IMR-90 (cell line): ENCODE data around the gene PTPMT1. TPM values are rescaled to one million over a fixed set of nuclear protein-coding genes. Genes with fewer than 3 reads are reported as not detected.
"Not testable (repeated sequence)": the region's sequence is repeated elsewhere in the genome, so short reads cannot be mapped to it uniquely, and the experiment has no call there.

ENCODE experiments used
- ATAC-seq: fragments of 200-7000 bp; cut with Tn5 transposase; 2 replicates; pipeline ENCODE4 v1.9.1; 2020; ENCODE audit warnings: low read depth, mild to moderate bottlenecking, moderate library complexity
- BruUV-seq: library from RNA; stranded (reverse); fragments of 400-500 nt; replicated peaks from 2 replicates; lab custom pipeline; 2021; lab: Mats Ljungman, UMichigan
- CTCF ChIA-PET: fragments of 300-600 bp; formaldehyde crosslinking; extraction: SDS; loops from one replicate; lab custom pipeline; 2021; ENCODE audit warnings: antibody characterized with exemption; lab: Yijun Ruan, JAX
- POLR2A ChIA-PET: fragments of 300-600 bp; sonication (Branson Sonifier 250); formaldehyde crosslinking; loops from one replicate; lab custom pipeline; 2022; ENCODE audit warnings: antibody characterized with exemption; ENCODE audit not compliant: unreplicated experiment; lab: Charles Lee
- DNase-seq: peaks from one replicate; pipeline ENCODE4 v3.0.0; 2013
- H2AFZ ChIP-seq: replicated peaks from 2 replicates; pipeline ENCODE3; 2013; ENCODE audit warnings: low read length, mild to moderate bottlenecking; ENCODE audit not compliant: poor library complexity
- H2AK5ac ChIP-seq: 2 replicates; pipeline ENCODE4 v1.6.1; 2013; ENCODE audit warnings: low read depth, low read length, inconsistent platforms
- H2AK9ac ChIP-seq: replicated peaks from 2 replicates; pipeline ENCODE3; 2013; ENCODE audit warnings: mild to moderate bottlenecking, low read depth, low read length, moderate library complexity; ENCODE audit not compliant: poor library complexity
- H2BK120ac ChIP-seq: 2 replicates; pipeline ENCODE4 v1.6.1; 2013; ENCODE audit warnings: low read depth, low read length, inconsistent platforms
- H2BK15ac ChIP-seq: 3 replicates; pipeline ENCODE4 v1.6.1; 2013; ENCODE audit warnings: low read depth, low read length, inconsistent platforms
- H2BK20ac ChIP-seq: 2 replicates; pipeline ENCODE4 v1.6.1; 2013; ENCODE audit warnings: low read depth, mild to moderate bottlenecking, inconsistent platforms, low read length, moderate library complexity
- H2BK5ac ChIP-seq: 2 replicates; pipeline ENCODE4 v1.6.1; 2013; ENCODE audit warnings: mild to moderate bottlenecking, low read depth, low read length, inconsistent platforms; ENCODE audit not compliant: poor library complexity, severe bottlenecking
- H3K14ac ChIP-seq: replicated peaks from 2 replicates; pipeline ENCODE4 v1.6.1; 2013; ENCODE audit warnings: low read depth, low read length, inconsistent platforms
- H3K18ac ChIP-seq: 2 replicates; pipeline ENCODE4 v1.6.1; 2013; ENCODE audit warnings: low read depth, low read length, control low read depth
- H3K23ac ChIP-seq: 2 replicates; pipeline ENCODE4 v1.6.1; 2013; ENCODE audit warnings: low read depth, low read length, inconsistent platforms
- H3K27ac ChIP-seq: 2 replicates; pipeline ENCODE4 v1.5.1; 2013; ENCODE audit warnings: mild to moderate bottlenecking, control low read depth, low read length; ENCODE audit not compliant: insufficient read depth
- H3K27me3 ChIP-seq: 2 replicates; pipeline ENCODE4 v1.6.1; 2013; ENCODE audit warnings: low read length; ENCODE audit not compliant: control insufficient read depth, insufficient read depth
- H3K36me3 ChIP-seq: 2 replicates; pipeline ENCODE4 v1.6.1; 2013; ENCODE audit warnings: low read length, mixed read lengths; ENCODE audit not compliant: control insufficient read depth, insufficient read depth
- H3K4ac ChIP-seq: 2 replicates; pipeline ENCODE4 v1.6.1; 2013; ENCODE audit warnings: low read depth, low read length, inconsistent platforms
- H3K4me1 ChIP-seq: 2 replicates; pipeline ENCODE4 v1.6.1; 2013; ENCODE audit warnings: low read length, mixed read lengths; ENCODE audit not compliant: control insufficient read depth, insufficient read depth
- H3K4me2 ChIP-seq: 2 replicates; pipeline ENCODE4 v1.6.1; 2013; ENCODE audit warnings: low read depth, mild to moderate bottlenecking, control low read depth, low read length, moderate library complexity
- H3K4me3 ChIP-seq: 2 replicates; pipeline ENCODE4 v1.5.1; 2013; ENCODE audit warnings: low read depth, mild to moderate bottlenecking, control low read depth, low read length, moderate library complexity; ENCODE audit not compliant: insufficient read depth
- H3K56ac ChIP-seq: 2 replicates; pipeline ENCODE4 v1.6.1; 2013; ENCODE audit warnings: low read length, inconsistent platforms; ENCODE audit not compliant: insufficient read depth; ENCODE audit errors: extremely low read depth
- H3K79me1 ChIP-seq, 2 experiments: 2 replicates each; pipeline ENCODE4 v1.6.1; 2013; ENCODE audit warnings: low read length in 2 of 2, inconsistent platforms in 1 of 2, low read depth in 1 of 2
- H3K9ac ChIP-seq: 2 replicates; pipeline ENCODE4 v1.6.1; 2013; ENCODE audit warnings: low read depth, low read length, control low read depth
- H3K9me1 ChIP-seq: 2 replicates; pipeline ENCODE4 v1.6.1; 2013; ENCODE audit warnings: low read length, inconsistent platforms; ENCODE audit not compliant: insufficient read depth
- H3K9me3 ChIP-seq: 2 replicates; pipeline ENCODE4 v1.6.1; 2013; ENCODE audit warnings: low read length; ENCODE audit not compliant: control insufficient read depth, insufficient read depth
- H4K20me1 ChIP-seq: 2 replicates; pipeline ENCODE4 v1.6.1; 2013; ENCODE audit warnings: low read length, inconsistent platforms; ENCODE audit not compliant: insufficient read depth
- H4K5ac ChIP-seq: 2 replicates; pipeline ENCODE4 v1.6.1; 2013; ENCODE audit warnings: mild to moderate bottlenecking, low read depth, low read length, control low read depth
- H4K8ac ChIP-seq, 2 experiments: 2 replicates each; pipeline ENCODE4 v1.6.1; 2013; ENCODE audit warnings: low read depth in 2 of 2, low read length in 2 of 2, control low read depth in 1 of 2, inconsistent platforms in 1 of 2
- H4K91ac ChIP-seq: 2 replicates; pipeline ENCODE4 v1.6.1; 2013; ENCODE audit warnings: low read depth, low read length, inconsistent platforms; ENCODE audit not compliant: insufficient read depth
- CEBPB ChIP-seq: IDR thresholded peaks from 2 replicates; pipeline ENCODE4 v1.6.1; 2012; ENCODE audit warnings: low read depth, low read length, improper control_type of control experiment
- CTCF ChIP-seq: conservative IDR thresholded peaks from 2 replicates; pipeline ENCODE4 v1.5.1; 2012; ENCODE audit warnings: mild to moderate bottlenecking, low read depth, low read length, improper control_type of control experiment
- WGBS, 2 experiments: methylation state at CpG; one replicate each; pipeline versions ENCODE4 v1.1.5 to v1.1.7; 2013; ENCODE audit warnings: missing lambda C conversion rate in 2 of 2; ENCODE audit not compliant: insufficient read length in 1 of 2; ENCODE audit errors: extremely low coverage in 2 of 2; 5-methylcytosine and 5-hydroxymethylcytosine counted together
- dilution Hi-C: fragments of 300-500 bp; cut with HindIII; formaldehyde crosslinking; loops from one replicate; pipeline ENCODE4 v1.14.3; 2018; ENCODE audit warnings: low sequenced_read_pairs; ENCODE audit not compliant: unreplicated experiment
- in situ Hi-C: fragments of 300-500 bp; cut with MboI; formaldehyde crosslinking; loops from 3 replicates; pipeline ENCODE4 v1.14.3; 2019; ENCODE audit warnings: low sequenced_read_pairs, inconsistent platforms, mixed read lengths
- intact Hi-C: fragments of 100-400 bp; cut with micrococcal nuclease; formaldehyde crosslinking; loops from 2 replicates; pipeline ENCODE4 v1.10.0; 2022
- polyA plus RNA-seq, 3 experiments: library from polyadenylated mRNA; depleted of rRNA; stranded (reverse); fragments of >200 nt; gene quantifications; 2 replicates each; pipeline ENCODE4 v1.2.3, GENCODE V29; 2012; ENCODE audit warnings: low replicate concordance in 1 of 3
- total RNA-seq: library from RNA; depleted of rRNA; stranded (reverse); fragments of >200 nt; gene quantifications from 2 replicates; pipeline ENCODE4 v1.2.3, GENCODE V29; 2012

PTPMT1 gene
- total and polyA plus RNA-seq, 2 of the 4 experiments (the other 2 are of a cell fraction) = 51.6 to 55.0 TPM

DNA sequence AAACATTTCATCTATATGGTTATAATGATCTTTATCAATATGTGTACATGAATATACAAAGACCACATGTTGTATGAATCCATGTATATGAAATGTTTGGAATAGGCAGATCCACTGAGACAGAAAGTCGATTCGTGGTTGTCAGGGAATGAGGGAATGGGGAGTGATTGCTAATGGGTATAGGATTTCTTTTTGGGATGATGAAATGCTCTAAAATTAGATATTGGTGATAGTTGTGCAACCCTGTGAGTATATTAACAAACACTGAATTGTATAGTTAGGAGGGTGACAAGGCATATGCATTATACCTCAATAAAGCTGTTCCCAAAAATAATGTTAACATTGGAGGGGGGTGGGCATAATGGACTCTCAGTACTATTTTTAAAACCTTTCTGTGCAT is 5.0 kb upstream of the PTPMT1 start:
- ChIA-PET CTCF (no interaction called here), POLR2A (no interaction called here)
- Histone ChIP-seq H4K8ac (no peak overlapping the region), H2BK5ac (no peak overlapping the region), H4K5ac (no peak overlapping the region), H2BK15ac (no peak overlapping the region), H3K14ac (no peak overlapping the region), H3K18ac (no peak overlapping the region), H2AK5ac (no peak overlapping the region), H3K9ac (no peak overlapping the region), H3K27ac (no peak overlapping the region), H3K9me1 (peaks cover 3% of the 10 kb centered on the region; the same call in 1 of the 2 replicates), H3K56ac (no peak overlapping the region), H4K91ac (no peak overlapping the region), H3K4me2 (no peak overlapping the region), H3K27me3 (no peaks in the 10 kb centered on the region), H3K4me1 (peaks cover 4% of the 10 kb centered on the region), H3K9me3 (no peaks in the 10 kb centered on the region), H3K23ac (no peak overlapping the region), H2BK20ac (no peak overlapping the region), H2BK120ac (no peak overlapping the region), H2AK9ac (no peak overlapping the region), H2AFZ (no peak overlapping the region), H3K36me3 (no peaks in the 10 kb centered on the region), H3K4ac (no peak overlapping the region), H3K4me3 (no peak overlapping the region), H4K20me1 (no peaks in the 10 kb centered on the region), H3K79me1 (peaks cover 13 to 17% of the 10 kb centered on the region in 2 experiments)
- peak; percentile 85 for TF ChIP-seq CEBPB
- TF ChIP-seq CTCF = no peak
- in situ Hi-C loops (no loop called here), dilution Hi-C loops (no loop called here), intact Hi-C loops (no loop called here)
- DNase-seq = peak; percentile 44
- no peak for ATAC-seq
- 92% methylated on average over 2 of the region's 2 CpGs; no CpG with 5 or more reads in 1 of the 2 experiments for WGBS, 2 experiments
- no TSS peak for BruUV-seq

- H2AK9ac ChIP-seq, H4K5ac ChIP-seq, H3K23ac ChIP-seq, H3K14ac ChIP-seq, DNase-seq, H3K18ac ChIP-seq, H2AK5ac ChIP-seq, H2BK5ac ChIP-seq, in situ Hi-C loops, H3K4me1 ChIP-seq, intact Hi-C loops, H3K36me3 ChIP-seq, H3K9me3 ChIP-seq, H4K20me1 ChIP-seq, BruUV-seq, H2BK20ac ChIP-seq, ATAC-seq, H4K8ac ChIP-seq, H3K9me1 ChIP-seq, H2BK15ac ChIP-seq, H3K9ac ChIP-seq, H3K56ac ChIP-seq, H3K4me3 ChIP-seq, dilution Hi-C loops, H4K91ac ChIP-seq, H3K27ac ChIP-seq, H3K4me2 ChIP-seq, H3K27me3 ChIP-seq, H3K4ac ChIP-seq, POLR2A ChIA-PET, H2AFZ ChIP-seq, H2BK120ac ChIP-seq: not testable (repeated sequence)
- H3K79me1 ChIP-seq = peaks cover 18 to 33% of the 10 kb centered on the region in 2 experiments
- no CpG with 5 or more reads among the region's 4 CpGs for WGBS, 2 experiments
- CTCF ChIA-PET = interaction anchor here (0.6 kb wide), 1 partner anchor 9 kb away, joined by 4 read pairs; no protein-coding TSS in a partner anchor
Observed at GRCh38 chr11:47562393-47562792, 3.0 kb upstream of the PTPMT1 start.
